NT2/D1 (cell line): ENCODE data around the gene ELL2.

Experiments used
- SUZ12 ChIP-seq: IDR thresholded peaks from 2 replicates; pipeline ENCODE4 v1.6.1; 2011; ENCODE audit not compliant: insufficient read length, insufficient read depth; ENCODE audit errors: extremely low read depth
- ZNF274 ChIP-seq: IDR thresholded peaks from 2 replicates; pipeline ENCODE4 v1.6.1; 2011; ENCODE audit warnings: mild to moderate bottlenecking, low read depth, low read length

DNA sequence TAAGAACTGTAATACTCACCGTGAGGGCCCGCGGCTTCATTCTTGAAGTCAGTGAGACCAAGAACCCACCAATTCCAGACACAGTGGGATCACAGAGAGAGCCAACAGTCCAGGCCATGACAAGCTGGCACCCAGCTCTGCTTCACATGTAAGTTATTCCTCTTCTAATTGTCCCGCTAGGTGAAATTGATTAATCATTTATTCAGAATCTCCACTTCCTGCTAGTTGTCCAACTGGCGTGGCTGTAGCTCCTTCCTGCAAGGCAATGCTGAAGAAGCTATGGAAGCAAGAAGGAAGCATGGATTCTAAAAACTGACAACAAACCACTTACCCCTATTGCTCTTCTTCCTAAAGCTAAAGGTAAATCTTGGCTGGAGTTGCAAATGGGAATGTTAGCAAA is 109.1 kb downstream of the ELL2 start:
- TF ChIP-seq ZNF274 (no peak), SUZ12 (no peak)
